HepG2 (cell line): ENCODE results near the gene HECTD1. TPM values are rescaled to one million over a fixed set of nuclear protein-coding genes. Genes with fewer than 3 reads are reported as not detected.

Source experiments
- AKAP8 ChIP-seq: sonication (generic); formaldehyde crosslinking; IDR thresholded peaks from 2 replicates; pipeline ENCODE4 v1.5.1; 2020; ENCODE audit warnings: mild to moderate bottlenecking, missing genetic modification reagents
- BRCA1 ChIP-seq: sonication (generic); formaldehyde crosslinking; IDR thresholded peaks from 2 replicates; pipeline ENCODE4 v1.4.0; 2020; ENCODE audit warnings: missing genetic modification reagents
- CC2D1A ChIP-seq: sonication (generic); formaldehyde crosslinking; IDR thresholded peaks from 2 replicates; pipeline ENCODE4 v1.8.1; 2023; ENCODE audit warnings: mild to moderate bottlenecking, missing genetic modification reagents
- KLF9 ChIP-seq: IDR thresholded peaks from 2 replicates; pipeline ENCODE4 v1.6.1; 2016; ENCODE audit warnings: low read depth
- NCOA1 ChIP-seq: sonication (generic); formaldehyde crosslinking; IDR thresholded peaks from 2 replicates; pipeline ENCODE4 v1.9.0; 2021; ENCODE audit warnings: missing genetic modification reagents
- PITX1 ChIP-seq: sonication (generic); formaldehyde crosslinking; IDR thresholded peaks from 2 replicates; pipeline ENCODE4 v1.5.1; 2020; ENCODE audit warnings: mild to moderate bottlenecking, missing genetic modification reagents
- RARA ChIP-seq: IDR thresholded peaks from 2 replicates; pipeline ENCODE4 v1.6.1; 2016; ENCODE audit warnings: missing genetic modification reagents, missing compliant biosample characterization
- XBP1 ChIP-seq: sonication (generic); formaldehyde crosslinking; IDR thresholded peaks from 2 replicates; pipeline ENCODE4 v1.5.0; 2020; ENCODE audit warnings: missing genetic modification reagents
- ZNF263 ChIP-seq: sonication (generic); formaldehyde crosslinking; IDR thresholded peaks from 2 replicates; pipeline ENCODE4 v1.4.0; 2020; ENCODE audit warnings: missing genetic modification reagents
- polyA plus RNA-seq, 8 experiments: library from polyadenylated mRNA; depleted of rRNA in 3 of 8; stranded (reverse) in 7 of 8; unstranded in 1 of 8; fragments of >200 nt; fragmentation: Illumina TruSeq in 4 of 8; extraction: Trizol in 4 of 8; gene quantifications; 2 replicates each; pipeline versions ENCODE4 v1.2.1 to v1.2.3, GENCODE V29; 2011 to 2016; ENCODE audit warnings: low read depth in 4 of 8, missing spikeins in 1 of 8, mixed read lengths in 1 of 8; ENCODE audit not compliant: insufficient read depth in 1 of 8
- total RNA-seq, 5 experiments: library from RNA; depleted of rRNA; stranded (reverse); fragments of >200 nt; fragmentation: Illumina TruSeq; extraction: Trizol; gene quantifications; 2 replicates each; pipeline ENCODE4 v1.2.3, GENCODE V29; 2016; ENCODE audit warnings: low read depth in 1 of 5
- TF ChIP-seq, protein P1 (sequence below): sonication (generic); formaldehyde crosslinking; IDR thresholded peaks from 2 replicates; pipeline ENCODE4 v1.4.0; 2020; ENCODE audit warnings: missing genetic modification reagents
- TF ChIP-seq, protein P2 (sequence below): sonication (generic); formaldehyde crosslinking; IDR thresholded peaks from 2 replicates; pipeline ENCODE4 v1.5.0; 2020; ENCODE audit warnings: missing genetic modification reagents
- TF ChIP-seq, protein P3 (sequence below), 2 experiments: sonication (generic) in 1 of 2; formaldehyde crosslinking in 1 of 2; IDR thresholded peaks; 2 replicates each; pipeline versions ENCODE4 v1.6.1 to v1.9.0; 2014 to 2022; ENCODE audit warnings: antibody characterized with exemption in 1 of 2, borderline replicate concordance in 1 of 2, inconsistent platforms in 1 of 2, low read depth in 1 of 2, missing genetic modification reagents in 1 of 2
- TF ChIP-seq, protein P4 (sequence below): sonication (generic); formaldehyde crosslinking; conservative IDR thresholded peaks from 2 replicates; pipeline ENCODE4 v1.5.0; 2020; ENCODE audit warnings: missing genetic modification reagents
- TF ChIP-seq, protein P5 (sequence below): sonication (generic); formaldehyde crosslinking; IDR thresholded peaks from 2 replicates; pipeline ENCODE4 v1.8.1; 2023; ENCODE audit warnings: mild to moderate bottlenecking, inconsistent platforms, moderate library complexity, missing genetic modification reagents, borderline replicate concordance

HECTD1 gene
- total and polyA plus RNA-seq, 2 of the 13 experiments (the other 11 are each of a cell fraction or from before 2014, with no cell fraction given), result 312 to 560 TPM

DNA sequence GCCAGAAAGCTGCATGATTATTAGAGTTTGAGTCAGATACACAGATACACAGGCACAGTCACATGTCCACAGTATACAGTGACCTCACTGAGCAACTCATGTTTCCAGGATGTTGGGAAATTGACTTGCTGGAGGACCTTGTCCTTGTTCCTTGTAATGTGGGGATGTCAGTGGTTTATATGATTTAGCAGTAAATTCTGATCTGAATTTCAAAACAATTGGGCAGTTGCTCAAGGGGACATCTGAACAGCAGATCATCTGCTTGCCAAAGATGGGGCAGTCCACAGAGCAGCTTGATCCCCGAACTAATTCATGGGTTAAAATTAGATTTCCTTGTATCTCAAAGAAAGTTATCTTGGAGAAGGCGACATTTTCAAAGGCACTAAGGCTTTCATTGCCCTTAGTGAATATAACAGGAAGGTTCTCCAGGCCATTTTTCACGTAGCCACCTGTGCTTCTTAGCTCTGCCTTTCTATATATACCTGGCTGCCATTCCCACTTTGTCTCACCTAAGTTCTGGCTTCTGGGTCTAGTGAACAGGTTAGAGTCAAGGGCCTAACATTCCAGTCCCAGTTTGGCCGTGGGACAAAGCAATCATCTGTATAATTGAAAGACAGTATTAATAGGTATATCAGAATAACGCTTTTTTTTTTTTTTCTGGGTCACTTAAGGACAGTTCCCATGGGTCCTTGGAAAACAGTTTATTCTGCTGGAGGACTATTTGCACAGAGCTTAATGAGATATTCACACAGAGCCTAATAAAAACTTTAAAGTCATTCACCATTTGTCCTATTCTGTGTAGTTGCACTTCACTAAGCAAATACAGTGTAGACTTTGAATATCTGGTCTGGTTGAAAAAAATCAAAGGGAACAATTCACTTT lies 116.5 kb downstream of the HECTD1 start (continued):
- TF ChIP-seq, protein P1, sequence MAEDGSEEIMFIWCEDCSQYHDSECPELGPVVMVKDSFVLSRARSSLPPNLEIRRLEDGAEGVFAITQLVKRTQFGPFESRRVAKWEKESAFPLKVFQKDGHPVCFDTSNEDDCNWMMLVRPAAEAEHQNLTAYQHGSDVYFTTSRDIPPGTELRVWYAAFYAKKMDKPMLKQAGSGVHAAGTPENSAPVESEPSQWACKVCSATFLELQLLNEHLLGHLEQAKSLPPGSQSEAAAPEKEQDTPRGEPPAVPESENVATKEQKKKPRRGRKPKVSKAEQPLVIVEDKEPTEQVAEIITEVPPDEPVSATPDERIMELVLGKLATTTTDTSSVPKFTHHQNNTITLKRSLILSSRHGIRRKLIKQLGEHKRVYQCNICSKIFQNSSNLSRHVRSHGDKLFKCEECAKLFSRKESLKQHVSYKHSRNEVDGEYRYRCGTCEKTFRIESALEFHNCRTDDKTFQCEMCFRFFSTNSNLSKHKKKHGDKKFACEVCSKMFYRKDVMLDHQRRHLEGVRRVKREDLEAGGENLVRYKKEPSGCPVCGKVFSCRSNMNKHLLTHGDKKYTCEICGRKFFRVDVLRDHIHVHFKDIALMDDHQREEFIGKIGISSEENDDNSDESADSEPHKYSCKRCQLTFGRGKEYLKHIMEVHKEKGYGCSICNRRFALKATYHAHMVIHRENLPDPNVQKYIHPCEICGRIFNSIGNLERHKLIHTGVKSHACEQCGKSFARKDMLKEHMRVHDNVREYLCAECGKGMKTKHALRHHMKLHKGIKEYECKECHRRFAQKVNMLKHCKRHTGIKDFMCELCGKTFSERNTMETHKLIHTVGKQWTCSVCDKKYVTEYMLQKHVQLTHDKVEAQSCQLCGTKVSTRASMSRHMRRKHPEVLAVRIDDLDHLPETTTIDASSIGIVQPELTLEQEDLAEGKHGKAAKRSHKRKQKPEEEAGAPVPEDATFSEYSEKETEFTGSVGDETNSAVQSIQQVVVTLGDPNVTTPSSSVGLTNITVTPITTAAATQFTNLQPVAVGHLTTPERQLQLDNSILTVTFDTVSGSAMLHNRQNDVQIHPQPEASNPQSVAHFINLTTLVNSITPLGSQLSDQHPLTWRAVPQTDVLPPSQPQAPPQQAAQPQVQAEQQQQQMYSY (CRISPR knock-in tag), result no peak
- TF ChIP-seq CC2D1A (CRISPR knock-in tag) (0 out of 2 replicates have a peak, but pooled peaks have one; percentile 14), XBP1 (no peak), RARA (CRISPR knock-in tag) (peak; percentile 57), BRCA1 (CRISPR knock-in tag) (peak; percentile 91; the same call in 1 of the 2 replicates), AKAP8 (CRISPR knock-in tag) (peak; percentile 82), PITX1 (CRISPR knock-in tag) (peak; percentile 80; the same call in 1 of the 2 replicates), ZNF263 (CRISPR knock-in tag) (0 out of 2 replicates have a peak, but pooled peaks have one; percentile 19), KLF9 (peak; percentile 14; the same call in 1 of the 2 replicates), NCOA1 (CRISPR knock-in tag) (peak; percentile 93)
- TF ChIP-seq, protein P2, sequence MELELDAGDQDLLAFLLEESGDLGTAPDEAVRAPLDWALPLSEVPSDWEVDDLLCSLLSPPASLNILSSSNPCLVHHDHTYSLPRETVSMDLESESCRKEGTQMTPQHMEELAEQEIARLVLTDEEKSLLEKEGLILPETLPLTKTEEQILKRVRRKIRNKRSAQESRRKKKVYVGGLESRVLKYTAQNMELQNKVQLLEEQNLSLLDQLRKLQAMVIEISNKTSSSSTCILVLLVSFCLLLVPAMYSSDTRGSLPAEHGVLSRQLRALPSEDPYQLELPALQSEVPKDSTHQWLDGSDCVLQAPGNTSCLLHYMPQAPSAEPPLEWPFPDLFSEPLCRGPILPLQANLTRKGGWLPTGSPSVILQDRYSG, result peak; percentile 84; the same call in 1 of the 2 replicates
- TF ChIP-seq, protein P3, sequence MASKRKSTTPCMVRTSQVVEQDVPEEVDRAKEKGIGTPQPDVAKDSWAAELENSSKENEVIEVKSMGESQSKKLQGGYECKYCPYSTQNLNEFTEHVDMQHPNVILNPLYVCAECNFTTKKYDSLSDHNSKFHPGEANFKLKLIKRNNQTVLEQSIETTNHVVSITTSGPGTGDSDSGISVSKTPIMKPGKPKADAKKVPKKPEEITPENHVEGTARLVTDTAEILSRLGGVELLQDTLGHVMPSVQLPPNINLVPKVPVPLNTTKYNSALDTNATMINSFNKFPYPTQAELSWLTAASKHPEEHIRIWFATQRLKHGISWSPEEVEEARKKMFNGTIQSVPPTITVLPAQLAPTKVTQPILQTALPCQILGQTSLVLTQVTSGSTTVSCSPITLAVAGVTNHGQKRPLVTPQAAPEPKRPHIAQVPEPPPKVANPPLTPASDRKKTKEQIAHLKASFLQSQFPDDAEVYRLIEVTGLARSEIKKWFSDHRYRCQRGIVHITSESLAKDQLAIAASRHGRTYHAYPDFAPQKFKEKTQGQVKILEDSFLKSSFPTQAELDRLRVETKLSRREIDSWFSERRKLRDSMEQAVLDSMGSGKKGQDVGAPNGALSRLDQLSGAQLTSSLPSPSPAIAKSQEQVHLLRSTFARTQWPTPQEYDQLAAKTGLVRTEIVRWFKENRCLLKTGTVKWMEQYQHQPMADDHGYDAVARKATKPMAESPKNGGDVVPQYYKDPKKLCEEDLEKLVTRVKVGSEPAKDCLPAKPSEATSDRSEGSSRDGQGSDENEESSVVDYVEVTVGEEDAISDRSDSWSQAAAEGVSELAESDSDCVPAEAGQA (IDR thresholded peaks at IDR 0.05; ENCODE audit: low read depth), result 0 out of 2 replicates have a peak, but pooled peaks have one; percentile 39
- TF ChIP-seq, protein P3 (CRISPR knock-in tag; IDR thresholded peaks at IDR 0.05; ENCODE audit: borderline replicate concordance), result 0 out of 2 replicates have a peak, but pooled peaks have one; percentile 38
- TF ChIP-seq, protein P4, sequence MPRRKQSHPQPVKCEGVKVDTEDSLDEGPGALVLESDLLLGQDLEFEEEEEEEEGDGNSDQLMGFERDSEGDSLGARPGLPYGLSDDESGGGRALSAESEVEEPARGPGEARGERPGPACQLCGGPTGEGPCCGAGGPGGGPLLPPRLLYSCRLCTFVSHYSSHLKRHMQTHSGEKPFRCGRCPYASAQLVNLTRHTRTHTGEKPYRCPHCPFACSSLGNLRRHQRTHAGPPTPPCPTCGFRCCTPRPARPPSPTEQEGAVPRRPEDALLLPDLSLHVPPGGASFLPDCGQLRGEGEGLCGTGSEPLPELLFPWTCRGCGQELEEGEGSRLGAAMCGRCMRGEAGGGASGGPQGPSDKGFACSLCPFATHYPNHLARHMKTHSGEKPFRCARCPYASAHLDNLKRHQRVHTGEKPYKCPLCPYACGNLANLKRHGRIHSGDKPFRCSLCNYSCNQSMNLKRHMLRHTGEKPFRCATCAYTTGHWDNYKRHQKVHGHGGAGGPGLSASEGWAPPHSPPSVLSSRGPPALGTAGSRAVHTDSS, result no peak
- TF ChIP-seq, protein P5, sequence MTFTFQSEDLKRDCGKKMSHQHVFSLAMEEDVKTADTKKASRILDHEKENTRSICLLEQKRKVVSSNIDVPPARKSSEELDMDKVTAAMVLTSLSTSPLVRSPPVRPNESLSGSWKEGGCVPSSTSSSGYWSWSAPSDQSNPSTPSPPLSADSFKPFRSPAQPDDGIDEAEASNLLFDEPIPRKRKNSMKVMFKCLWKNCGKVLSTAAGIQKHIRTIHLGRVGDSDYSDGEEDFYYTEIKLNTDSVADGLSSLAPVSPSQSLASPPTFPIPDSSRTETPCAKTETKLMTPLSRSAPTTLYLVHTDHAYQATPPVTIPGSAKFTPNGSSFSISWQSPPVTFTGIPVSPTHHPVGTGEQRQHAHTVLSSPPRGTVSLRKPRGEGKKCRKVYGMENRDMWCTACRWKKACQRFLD, result no peak
